HG03460 (cell line): ENCODE results near the gene STT3A.

ENCODE experiments used
- ATAC-seq: cut with Tn5 transposase; IDR thresholded peaks from one replicate; pipeline ENCODE4 v1.9.1; 2021; ENCODE audit not compliant: unreplicated experiment

The STT3A gene

DNA sequence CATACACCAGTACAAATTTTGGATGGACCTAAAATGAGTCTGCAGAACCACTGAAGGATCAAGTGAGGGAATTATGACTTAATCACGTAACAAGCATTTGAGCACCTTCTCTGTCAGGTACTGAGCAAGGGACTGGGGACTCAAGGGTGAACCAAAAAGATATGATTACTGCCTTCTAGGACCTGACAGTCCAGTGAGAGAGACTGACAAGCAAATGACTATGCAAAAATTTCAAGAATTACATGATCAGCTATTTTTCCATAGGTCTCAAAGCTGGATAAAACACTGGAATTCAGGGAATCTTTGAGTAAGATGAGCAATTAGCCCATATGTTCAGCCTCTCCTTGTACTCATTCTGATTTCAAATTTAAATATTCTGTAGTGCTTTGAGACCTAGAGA is 5.2 kb upstream of the STT3A start:
- ATAC-seq: no peak

DNA sequence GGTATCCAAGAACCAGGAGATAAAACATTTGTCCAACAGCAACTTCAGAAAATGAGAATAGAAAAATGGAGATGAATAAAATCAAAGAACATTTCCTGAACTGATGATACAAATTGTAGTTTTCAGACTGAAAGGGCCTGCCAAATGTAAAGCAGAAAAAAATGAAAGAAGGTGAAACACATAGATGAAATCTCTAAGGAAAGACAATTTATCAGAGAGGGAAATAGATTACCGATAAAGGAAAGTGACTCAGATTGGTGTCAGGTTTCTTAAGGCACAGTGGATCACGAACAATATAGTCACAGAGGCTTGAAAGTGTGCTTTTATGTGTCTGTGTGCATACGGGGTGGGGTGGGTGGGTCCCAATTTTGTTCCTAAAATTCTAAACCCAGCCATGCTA is 4.1 kb upstream of the STT3A start:
- ATAC-seq: no peak

DNA sequence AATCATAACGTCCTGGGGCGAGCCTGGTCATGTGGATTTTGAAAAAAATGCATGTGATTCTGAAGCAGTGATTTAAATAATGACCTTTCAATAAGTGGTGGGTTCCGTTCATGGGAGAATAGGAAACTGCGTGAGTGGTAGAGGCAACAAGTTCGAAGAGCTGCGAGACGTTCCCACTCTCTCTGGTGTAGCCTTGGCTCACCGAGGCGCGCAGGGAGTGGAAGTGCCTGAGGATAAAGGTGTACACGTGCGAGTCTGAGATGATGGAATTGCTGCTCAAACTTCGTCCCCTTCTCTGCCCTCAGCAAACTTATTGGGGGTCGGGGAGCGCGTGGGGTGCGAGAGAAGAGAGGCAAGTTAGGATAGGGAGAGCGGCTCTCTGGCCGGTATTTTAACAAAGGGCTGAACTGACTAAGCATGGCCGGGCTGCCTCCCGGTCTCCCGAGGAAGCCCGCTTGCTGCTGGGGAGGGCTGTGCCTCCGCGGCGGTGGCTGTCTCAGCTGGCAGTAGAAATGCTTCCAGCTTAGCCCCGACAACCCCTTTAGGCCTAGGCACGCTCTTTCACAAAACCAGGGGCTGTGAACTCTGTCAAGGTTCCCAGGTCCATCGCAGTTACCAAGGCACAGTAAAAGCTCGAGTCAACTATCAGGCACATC is 875 bp upstream of the STT3A start:
- ATAC-seq: peak; percentile 18

DNA sequence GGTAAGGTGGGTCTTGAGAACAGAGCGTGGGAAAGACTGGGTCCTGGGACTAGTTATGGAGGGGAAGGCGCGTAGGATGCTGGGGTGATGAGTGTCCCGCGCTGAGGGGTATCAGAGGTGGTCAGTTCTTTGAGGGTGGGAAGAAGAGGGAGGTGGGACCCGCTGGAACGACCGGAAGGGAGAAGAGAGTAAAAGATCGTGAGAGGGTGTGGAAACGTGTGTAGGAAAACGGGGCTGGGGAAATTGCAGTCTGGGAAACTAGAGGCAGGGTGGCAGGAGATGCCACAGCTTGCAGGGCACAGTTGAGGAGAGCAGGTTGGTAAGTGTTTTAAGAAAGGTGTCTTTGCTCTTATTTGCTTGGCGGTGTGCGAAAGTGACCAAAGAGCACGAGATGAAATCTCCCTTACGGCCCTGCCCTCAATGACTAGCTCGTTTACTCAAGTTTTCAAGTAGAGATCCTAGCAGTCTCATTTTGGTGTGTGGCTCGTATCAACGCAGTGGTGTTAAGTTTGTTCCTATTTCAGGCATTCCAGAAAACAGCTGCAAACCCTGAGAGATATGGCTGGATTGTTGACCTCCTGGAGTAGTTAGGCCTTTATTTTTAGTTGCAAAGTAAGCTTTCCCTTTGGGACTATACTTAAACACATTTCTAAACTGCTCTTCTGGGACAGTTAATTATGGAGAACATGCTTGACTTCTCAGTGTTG is 615 bp downstream of the STT3A start:
- ATAC-seq: no peak

DNA sequence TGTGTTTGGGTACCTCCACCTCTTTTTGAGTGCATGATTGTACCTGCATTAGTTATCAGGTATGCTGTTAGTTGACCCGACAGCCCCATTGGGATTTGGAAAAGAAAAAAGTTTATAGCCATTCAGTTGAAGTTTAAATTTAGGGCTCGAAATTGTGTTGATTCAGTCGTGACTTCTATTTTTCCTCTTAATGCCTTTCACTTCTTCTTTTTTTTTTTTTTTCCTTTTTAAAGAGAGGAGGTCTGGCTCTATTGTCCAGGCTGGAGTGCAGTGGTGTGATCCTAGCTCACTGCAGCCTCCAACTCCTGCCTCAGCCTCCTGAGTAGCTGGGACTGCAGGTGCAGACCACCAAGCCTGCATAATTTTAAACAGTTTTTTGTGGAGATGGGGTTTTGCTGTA is 2.3 kb downstream of the STT3A start:
- no peak for ATAC-seq

DNA sequence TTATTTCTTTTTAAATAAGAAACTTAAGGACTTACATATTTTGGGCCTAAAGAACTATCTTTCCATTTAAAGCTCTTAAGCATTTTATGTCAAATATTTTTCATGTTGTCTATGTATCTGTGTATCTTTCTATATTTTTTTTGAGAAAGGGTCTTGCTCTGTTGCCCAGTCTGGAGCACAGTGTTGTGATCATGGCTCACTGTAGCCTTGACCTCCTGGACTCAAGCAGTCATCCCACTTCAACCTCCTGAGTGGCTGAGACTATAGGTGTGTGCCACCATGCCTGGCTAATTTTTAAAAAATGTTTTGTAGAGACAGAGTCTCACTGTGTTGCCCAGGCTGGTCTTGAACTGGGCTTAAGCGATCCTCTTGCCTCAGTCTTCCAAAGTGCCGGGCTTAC is 8.0 kb downstream of the STT3A start:
- ATAC-seq: no peak

DNA sequence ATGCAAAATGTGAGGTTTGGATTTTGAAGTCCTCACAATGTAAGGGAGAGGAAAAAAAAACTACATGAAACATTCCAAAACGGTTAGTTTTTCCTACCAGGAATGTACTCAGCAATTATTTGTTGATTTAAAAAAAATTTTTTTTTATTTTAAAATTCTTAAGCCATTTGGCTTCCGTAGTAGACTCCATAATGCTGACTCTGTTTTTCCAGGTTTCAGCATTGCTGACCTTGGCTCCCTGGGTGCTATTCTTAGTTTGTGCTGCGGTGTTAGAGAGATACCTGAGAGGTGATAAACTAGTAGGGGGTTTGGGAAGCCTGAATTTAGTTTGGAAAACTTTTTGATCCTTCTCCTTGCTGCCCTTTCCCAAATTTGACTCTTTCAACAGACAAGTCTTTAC is 10.6 kb downstream of the STT3A start:
- ATAC-seq: no peak

DNA sequence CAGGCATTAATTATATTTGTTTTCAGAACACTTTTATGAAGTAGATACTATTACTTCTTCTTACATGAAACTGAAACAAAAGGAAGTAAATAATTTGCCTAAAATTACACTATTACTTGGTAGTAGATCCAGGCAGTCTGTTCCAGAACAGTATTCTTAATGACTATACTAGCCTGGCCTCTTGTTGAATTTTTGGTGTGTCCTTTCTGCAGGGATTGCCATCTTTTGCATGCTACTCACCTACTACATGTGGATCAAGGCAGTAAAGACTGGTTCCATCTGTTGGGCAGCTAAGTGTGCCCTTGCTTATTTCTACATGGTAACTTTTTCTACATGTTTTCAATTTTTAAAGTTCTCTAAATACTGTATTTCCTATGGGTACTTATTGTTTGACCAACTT is 12.8 kb downstream of the STT3A start:
- ATAC-seq: no peak

DNA sequence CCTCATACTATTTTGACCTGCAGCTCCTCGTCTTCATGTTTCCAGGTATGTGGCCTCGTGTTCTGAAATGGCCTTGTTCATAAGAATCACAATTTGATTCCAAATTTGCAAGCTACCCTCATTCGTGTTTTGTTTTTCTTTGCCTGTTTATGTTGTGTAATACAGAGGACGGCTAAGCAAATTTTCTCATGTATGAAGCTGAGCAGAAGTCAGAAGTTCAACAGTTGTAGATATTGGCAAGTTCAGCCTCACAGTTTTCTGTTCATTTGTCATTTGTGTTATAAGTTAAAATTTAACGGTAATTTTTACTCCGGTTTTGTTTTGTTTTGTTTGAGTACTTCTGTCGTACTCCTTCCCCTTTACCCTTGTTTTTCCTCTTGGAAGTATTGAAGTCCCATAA is 16.9 kb downstream of the STT3A start:
- no peak for ATAC-seq

DNA sequence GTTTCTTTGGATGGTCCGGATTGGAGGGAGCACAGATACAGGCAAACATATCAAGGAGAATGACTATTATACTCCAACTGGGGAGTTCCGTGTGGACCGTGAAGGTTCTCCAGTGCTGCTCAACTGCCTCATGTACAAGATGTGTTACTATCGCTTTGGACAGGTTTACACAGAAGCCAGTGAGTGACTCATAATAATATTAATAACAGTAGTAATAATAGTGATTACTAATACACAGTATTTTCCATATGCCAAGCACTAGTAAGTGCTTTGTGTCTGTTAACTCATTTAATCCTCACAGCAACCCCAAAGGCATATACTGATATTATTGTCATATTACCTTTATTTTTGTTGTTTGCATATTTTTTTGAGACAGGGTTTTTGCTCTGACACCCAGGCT is 25.7 kb downstream of the STT3A start:
- no peak for ATAC-seq

DNA sequence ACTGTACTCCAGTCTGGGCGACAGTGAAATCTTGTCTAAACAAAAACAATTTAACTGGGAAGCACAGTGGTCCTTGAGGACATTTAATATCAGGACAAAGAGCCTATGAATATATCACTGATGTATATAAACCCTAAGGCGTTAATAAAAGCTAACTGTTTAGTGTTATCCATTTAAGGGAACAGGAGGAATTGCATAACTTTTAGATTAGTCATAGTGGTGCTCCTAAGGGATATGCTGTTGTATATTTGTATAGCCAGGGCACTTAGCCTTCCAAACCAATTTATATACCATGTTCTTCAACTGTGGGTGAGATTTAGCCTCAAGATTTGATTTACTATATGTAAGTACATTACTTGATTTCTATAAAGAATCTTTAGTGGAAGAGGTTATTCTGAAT is 29.3 kb downstream of the STT3A start:
- ATAC-seq: no peak

DNA sequence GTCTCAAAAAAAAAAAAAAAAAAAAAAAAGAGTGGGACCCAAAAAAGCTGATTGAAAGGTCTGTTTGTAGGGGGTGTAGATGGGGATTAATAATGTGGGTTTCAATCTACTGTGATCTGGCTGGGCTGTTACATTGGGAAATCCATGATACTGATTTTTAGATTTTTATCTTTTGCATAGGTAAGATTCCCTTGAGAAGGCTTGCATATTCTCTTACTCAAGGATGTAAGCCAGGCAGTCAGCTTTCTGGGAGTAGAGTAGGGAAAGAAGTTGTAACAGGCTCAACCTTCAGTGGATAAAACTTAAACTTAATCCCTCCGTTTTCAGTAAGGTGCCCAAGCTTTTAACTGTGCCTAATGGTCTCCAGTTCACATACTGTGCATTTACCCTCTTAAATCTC is 30.4 kb downstream of the STT3A start:
- no peak for ATAC-seq

DNA sequence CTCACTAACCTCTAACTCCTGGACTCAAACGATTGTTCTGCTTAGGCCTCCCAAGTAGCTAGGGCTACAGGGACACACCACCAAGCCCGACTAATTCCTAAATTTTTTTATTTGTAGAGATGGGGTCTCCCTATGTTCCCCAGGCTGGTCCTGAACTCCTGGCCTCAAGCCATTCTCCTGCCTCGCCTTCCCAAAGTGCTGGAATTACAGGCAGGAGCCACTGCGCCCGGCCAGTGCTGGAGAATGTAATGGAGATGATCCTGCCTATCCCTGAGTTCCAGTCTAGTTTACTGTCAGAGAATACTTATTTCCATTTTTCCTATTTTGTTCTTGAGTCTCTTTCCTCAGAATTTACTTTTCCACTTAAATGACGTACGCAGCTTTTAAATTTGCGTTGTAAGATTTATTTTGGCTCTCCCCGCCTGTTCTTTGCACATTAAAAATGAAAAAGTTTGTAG is 32.1 kb downstream of the STT3A start, which contains the start of gene CHEK1:
CHEK1 (plus strand) TSS at position 408 of the 458 bp plus-strand sequence. CDS start 1,606 bp downstream, outside the sequence.
- ATAC-seq: no peak

DNA sequence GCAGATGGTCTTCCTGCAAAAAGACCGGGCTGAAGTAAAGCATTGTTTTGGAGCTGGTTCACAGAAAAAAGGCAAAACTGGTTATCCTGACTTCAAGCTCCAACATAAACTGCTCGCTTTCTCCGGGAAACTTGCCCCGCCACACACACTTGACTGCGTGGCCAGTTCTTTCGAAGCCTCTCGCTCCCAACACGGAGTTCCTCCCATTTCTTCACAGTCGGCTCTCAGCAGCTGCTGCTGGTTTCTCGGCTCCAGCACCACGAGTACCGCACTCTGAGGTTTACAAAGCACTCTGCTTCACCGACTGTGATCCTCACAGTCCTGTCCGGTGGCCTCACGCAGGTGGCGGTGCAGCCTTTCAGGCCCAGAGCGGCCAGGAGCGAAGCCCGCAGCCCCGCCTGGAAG is 32.6 kb downstream of the STT3A start:
- ATAC-seq: no peak

DNA sequence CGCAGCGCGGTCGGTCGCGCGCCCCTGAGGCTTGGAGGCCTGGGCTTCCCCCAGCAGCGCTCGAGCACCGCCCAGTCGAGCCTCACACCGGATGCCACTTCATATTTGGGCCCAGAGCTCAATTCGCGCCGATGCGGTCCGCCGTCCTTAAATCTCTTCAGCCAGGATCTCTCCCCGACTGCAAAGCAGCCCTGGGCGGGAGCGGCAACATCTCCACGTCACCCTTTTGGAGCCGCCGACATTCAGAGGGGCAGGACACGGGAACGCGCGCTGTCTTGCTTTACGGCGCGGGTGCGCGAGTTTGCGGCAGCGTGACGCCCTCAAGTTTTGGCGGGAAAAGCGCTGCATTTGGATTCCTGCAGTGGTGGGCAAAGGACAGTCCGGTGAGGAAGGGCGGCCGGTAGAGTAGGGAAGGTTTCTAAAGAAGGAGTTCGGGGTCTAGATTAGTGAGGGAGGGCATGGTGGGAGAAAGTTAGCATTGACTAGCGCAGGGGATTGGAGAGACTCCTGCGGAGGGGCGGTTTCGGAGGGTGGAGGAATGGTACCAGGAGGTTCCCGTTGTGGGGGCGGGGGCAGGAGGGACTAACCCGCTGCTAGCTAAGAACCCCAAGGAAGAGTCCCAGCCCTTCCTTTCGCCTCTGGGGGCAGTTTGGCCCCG is 33.1 kb downstream of the STT3A start:
- ATAC-seq: peak; percentile 85

DNA sequence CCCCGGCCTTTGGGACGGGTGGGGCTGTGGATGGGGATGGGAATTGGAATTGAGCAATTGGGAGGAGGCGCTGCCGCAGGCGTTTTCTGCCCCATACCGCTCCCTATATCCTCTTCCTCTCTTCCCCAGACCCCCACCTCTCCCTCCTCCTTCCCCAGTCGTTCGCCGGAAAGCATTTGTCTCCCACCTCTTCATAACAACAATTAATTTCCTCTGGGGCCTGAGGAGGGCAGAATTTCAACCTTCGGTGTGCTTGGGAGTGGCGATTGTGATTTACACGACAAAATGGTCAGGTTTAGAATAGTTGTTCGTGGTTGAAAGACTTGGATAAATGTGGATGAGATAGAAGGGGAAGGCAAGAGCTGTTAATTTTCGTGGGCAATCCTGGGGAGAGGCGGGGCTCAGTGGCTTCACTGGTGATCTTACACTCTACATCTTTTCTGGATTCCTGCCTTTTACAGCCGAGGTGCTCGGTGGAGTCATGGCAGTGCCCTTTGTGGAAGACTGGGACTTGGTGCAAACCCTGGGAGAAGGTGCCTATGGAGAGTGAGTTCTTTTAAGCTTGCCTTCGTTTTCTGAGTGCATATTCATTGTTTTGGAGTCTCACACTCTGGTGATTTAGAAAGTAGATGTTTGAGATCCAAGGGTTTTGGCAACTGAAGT is 33.8 kb downstream of the STT3A start:
- peak; percentile 23 for ATAC-seq

DNA sequence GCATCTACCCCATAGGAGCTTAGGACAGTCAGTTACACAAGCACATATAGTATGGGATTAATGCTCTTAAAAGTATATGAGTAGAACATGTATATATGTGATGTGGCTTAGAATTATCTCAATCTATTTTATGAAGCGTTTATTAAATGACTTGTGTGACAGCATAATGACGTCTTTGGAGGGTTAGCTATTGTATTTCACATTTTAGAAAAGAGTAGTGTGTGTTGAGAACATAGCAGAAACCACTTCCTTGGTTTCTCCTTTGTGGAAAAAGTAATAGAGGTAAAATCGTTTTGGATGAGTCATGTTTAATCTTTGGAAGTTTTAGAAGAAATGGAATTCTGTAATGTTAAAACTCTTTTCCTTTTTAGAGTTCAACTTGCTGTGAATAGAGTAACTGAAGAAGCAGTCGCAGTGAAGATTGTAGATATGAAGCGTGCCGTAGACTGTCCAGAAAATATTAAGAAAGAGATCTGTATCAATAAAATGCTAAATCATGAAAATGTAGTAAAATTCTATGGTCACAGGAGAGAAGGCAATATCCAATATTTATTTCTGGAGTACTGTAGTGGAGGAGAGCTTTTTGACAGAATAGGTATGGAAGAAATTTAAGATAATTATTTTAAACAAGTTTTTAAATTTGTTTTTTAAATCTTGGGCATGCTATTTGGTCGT is 34.7 kb downstream of the STT3A start:
- no peak for ATAC-seq

DNA sequence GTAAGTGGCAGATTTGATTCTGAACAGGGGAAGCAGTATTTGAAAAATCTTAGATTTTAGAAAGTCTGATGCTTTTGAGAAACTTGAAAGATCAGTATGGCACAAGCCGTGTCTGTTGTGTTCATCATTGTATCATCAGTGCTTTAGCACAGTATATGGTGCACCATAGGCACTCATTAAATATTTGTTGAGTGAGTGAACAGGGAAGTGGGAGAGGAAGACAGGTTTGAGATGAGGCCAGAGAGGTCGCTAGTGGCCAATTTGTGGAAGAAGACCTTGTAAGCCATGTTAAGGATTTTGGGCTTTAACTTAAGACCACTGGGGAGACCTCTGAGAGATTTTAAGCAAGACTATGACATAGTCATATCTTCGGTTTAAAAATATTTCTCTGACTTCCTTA is 45.2 kb downstream of the STT3A start:
- ATAC-seq: no peak

DNA sequence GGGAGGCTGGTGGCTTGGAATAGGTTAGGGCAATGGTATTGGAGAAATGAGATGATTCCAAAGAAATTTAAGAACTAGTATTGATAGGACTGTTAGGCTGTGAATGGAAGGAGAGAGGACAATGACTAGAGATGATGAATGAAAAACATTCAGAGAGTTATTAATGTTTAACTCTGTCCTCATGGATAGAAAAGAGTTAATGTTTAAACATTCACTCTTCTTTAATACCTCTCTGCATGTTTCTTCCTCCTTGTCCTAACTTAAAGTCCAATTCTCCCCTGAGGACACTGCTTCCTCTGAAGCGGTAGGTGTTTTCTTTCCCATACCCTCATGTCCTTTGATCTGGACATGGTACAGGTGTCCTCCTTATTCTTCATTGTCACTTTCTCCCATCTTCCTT is 45.7 kb downstream of the STT3A start:
- no peak for ATAC-seq

DNA sequence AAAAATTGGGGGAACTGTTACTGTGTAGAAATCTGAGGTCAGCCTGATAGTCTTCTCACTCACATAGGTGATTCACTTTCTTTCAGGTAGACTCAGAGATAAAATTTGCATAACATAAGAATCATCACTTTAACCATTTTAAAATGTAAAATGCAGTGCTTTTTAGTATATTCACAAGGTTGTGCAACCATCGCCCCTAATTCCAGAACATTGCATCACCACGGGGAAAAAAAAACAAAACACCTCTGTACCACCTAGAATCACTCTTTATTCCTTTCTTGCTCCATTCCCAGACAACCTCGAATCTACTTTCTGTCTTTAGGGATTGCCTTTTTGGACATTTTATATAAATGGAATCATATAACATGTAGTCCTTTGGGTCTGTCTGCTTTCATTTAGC is 53.2 kb downstream of the STT3A start:
- ATAC-seq: no peak
